MCF 10A (cell line): ENCODE measurements around the gene LATS2. TPM values are rescaled to one million over a fixed set of nuclear protein-coding genes. Genes with fewer than 3 reads are reported as not detected.
"Not testable (repeated sequence)": the region's sequence is repeated elsewhere in the genome, so short reads cannot be mapped to it uniquely, and the experiment has no call there.

ENCODE experiments used
- BruUV-seq: library from RNA; stranded (reverse); fragments of 400-500 nt; replicated peaks from 2 replicates; lab custom pipeline; 2021; lab: Mats Ljungman, UMichigan
- CTCF ChIA-PET: fragments of 300-600 bp; sonication (Branson Sonifier 250); formaldehyde crosslinking; extraction: SDS; loops from one replicate; lab custom pipeline; 2021; ENCODE audit warnings: antibody characterized with exemption, inconsistent platforms; lab: Yijun Ruan, JAX
- POLR2A ChIA-PET: fragments of 300-600, 350-650 bp; sonication (Branson Sonifier 250); formaldehyde crosslinking; extraction: SDS; loops from one replicate; lab custom pipeline; 2020; ENCODE audit warnings: antibody characterized with exemption, inconsistent platforms; lab: Yijun Ruan, JAX
- DNase-seq: peaks from one replicate; pipeline ENCODE4 v3.0.0-alpha.2; 2018; ENCODE audit not compliant: unreplicated experiment
- H3K27ac Mint-ChIP-seq: one replicate; pipeline ENCODE4 v1.8.0; 2022; ENCODE audit warnings: mild to moderate bottlenecking, low read depth, mixed read lengths; ENCODE audit not compliant: unreplicated experiment
- H3K27me3 Mint-ChIP-seq: one replicate; pipeline ENCODE4 v1.8.0; 2022; ENCODE audit warnings: mixed read lengths; ENCODE audit not compliant: insufficient read depth, unreplicated experiment
- H3K36me3 Mint-ChIP-seq: one replicate; pipeline ENCODE4 v1.8.0; 2022; ENCODE audit warnings: mild to moderate bottlenecking, moderate library complexity, mixed read lengths; ENCODE audit not compliant: insufficient read depth, unreplicated experiment
- H3K4me1 Mint-ChIP-seq: one replicate; pipeline ENCODE4 v1.8.0; 2022; ENCODE audit warnings: mixed read lengths; ENCODE audit not compliant: insufficient read depth, unreplicated experiment
- H3K4me3 Mint-ChIP-seq: one replicate; pipeline ENCODE4 v1.8.0; 2022; ENCODE audit warnings: mild to moderate bottlenecking, moderate library complexity, mixed read lengths; ENCODE audit not compliant: unreplicated experiment
- H3K9me3 Mint-ChIP-seq: one replicate; pipeline ENCODE4 v1.8.0; 2022; ENCODE audit warnings: mixed read lengths; ENCODE audit not compliant: unreplicated experiment
- intact Hi-C: fragments of 100-400 bp; cut with micrococcal nuclease; formaldehyde crosslinking; loops from 2 replicates; pipeline ENCODE4 v1.14.1; 2022
- total RNA-seq: library from RNA; stranded (reverse); gene quantifications from 2 replicates; pipeline ENCODE4 v1.2.3, GENCODE V29; 2022
- TF ChIP-seq, protein P1 (sequence below): fragments of 200-600 bp; IDR thresholded peaks from one replicate; pipeline ENCODE4 v1.8.0; 2022; ENCODE audit warnings: antibody characterized with exemption, mild to moderate bottlenecking; ENCODE audit not compliant: unreplicated experiment

The LATS2 gene
- total RNA-seq, 1 experiment from 2014 or later = 32.3 TPM

DNA sequence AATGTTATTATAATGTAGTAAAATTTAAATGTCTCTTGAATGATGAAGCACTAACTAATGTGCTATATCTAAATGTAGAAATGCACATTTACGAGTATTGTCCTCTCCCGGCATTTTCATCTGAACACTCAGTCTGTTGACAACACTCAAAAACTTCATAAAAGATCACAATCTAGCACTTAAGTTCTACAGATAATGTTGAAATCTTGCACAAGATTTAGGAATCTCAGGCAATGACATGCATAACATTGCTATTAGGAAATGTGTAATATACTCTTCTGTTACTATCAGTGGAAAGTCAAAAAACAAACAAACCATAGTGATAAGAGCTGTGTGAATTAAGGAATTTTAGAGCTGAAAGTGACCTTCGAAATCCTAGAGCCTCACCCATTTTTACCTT is 121.3 kb downstream of the LATS2 start:
- no peak overlapping the region for H3K4me3 Mint-ChIP-seq
- no peak for DNase-seq
- H3K27ac Mint-ChIP-seq = peak overlapping the region; percentile 63
- no peaks in the 10 kb centered on the region for H3K36me3 Mint-ChIP-seq
- no peaks in the 10 kb centered on the region for H3K9me3 Mint-ChIP-seq
- CTCF ChIA-PET = interaction anchor here (0.6 to 1.7 kb wide), 5 partner anchors 17 to 1796 kb away, joined by 3 to 4 read pairs (median 3); no protein-coding TSS in a partner anchor
- TF ChIP-seq, protein P1, sequence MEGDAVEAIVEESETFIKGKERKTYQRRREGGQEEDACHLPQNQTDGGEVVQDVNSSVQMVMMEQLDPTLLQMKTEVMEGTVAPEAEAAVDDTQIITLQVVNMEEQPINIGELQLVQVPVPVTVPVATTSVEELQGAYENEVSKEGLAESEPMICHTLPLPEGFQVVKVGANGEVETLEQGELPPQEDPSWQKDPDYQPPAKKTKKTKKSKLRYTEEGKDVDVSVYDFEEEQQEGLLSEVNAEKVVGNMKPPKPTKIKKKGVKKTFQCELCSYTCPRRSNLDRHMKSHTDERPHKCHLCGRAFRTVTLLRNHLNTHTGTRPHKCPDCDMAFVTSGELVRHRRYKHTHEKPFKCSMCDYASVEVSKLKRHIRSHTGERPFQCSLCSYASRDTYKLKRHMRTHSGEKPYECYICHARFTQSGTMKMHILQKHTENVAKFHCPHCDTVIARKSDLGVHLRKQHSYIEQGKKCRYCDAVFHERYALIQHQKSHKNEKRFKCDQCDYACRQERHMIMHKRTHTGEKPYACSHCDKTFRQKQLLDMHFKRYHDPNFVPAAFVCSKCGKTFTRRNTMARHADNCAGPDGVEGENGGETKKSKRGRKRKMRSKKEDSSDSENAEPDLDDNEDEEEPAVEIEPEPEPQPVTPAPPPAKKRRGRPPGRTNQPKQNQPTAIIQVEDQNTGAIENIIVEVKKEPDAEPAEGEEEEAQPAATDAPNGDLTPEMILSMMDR = no peak
- no peaks in the 10 kb centered on the region for H3K27me3 Mint-ChIP-seq
- POLR2A ChIA-PET = interaction anchor here (1.0 to 1.4 kb wide), 2 partner anchors 38 to 237 kb away, joined by 4 to 8 read pairs; partner anchors contain the start of genes MRPL57, SKA3 and XPO4
- peaks cover 12% of the 10 kb centered on the region for H3K4me1 Mint-ChIP-seq
- intact Hi-C loops = loop anchor here (5.0 kb wide), 1 partner anchor 1857 kb away; no protein-coding TSS in a partner anchor
- BruUV-seq = no TSS peak

DNA sequence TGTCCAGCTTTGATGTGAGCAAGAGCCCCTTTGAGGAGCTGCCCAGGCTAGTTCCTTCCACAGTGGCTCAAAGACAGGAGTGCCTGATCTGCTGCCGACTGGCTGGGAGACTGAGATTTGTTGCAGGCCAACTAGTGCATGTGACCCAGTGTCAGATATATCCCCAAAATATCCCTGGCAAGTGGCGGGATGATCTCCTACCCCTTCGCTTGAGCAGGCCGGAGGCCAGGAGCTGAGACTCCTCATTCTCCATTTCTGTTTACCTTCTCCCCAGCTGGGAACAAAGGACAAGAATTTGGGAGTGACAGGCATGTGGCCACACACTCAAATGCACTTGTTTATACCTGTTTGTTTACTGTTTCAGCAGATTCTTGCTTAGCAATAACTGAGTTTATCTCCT is 121.7 kb downstream of the LATS2 start:
- no peaks in the 10 kb centered on the region for H3K27me3 Mint-ChIP-seq
- H3K36me3 Mint-ChIP-seq = no peaks in the 10 kb centered on the region
- no TSS peak for BruUV-seq
- H3K27ac Mint-ChIP-seq = peak overlapping the region; percentile 63
- ChIA-PET POLR2A (interaction anchor here (1.0 to 1.4 kb wide), 2 partner anchors 38 to 237 kb away, joined by 4 to 8 read pairs; partner anchors contain the start of genes MRPL57, SKA3 and XPO4), CTCF (interaction anchor here (0.8 to 1.7 kb wide), 3 partner anchors 17 to 358 kb away, joined by 3 to 4 read pairs (median 3); no protein-coding TSS in a partner anchor)
- peaks cover 12% of the 10 kb centered on the region for H3K4me1 Mint-ChIP-seq
- H3K4me3 Mint-ChIP-seq = no peak overlapping the region
- intact Hi-C loops = loop anchor here (5.0 kb wide), 1 partner anchor 1858 kb away; no protein-coding TSS in a partner anchor
- DNase-seq = no peak
- no peaks in the 10 kb centered on the region for H3K9me3 Mint-ChIP-seq
- TF ChIP-seq, protein P1 = no peak

DNA sequence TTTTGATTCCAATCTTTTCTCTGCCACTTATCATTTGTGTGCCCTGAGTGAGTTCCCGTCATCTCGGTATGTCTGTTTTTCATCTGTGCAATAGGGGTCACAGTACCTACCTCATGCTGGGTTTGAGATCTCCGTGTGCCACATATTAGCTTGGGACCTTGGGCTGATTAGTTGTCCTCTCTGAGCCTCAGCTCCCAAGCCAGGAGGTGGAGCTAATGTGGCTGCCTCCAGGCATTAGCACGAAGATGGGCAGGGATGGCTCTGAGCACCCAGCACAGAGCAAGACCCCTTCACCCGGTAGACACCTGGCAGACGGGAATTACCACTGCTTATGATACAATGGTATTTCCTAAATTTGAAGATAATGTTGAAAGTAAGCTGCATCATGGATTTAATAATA is 123.1 kb downstream of the LATS2 start:
- ChIA-PET POLR2A (interaction anchor here (1.2 kb wide), 1 partner anchor 22 kb away, joined by 3 read pairs; no protein-coding TSS in a partner anchor), CTCF (interaction anchor here (0.9 to 1.4 kb wide), 2 partner anchors 13 to 15 kb away, joined by 3 to 4 read pairs; no protein-coding TSS in a partner anchor)
- no peak overlapping the region for H3K4me3 Mint-ChIP-seq
- H3K27me3 Mint-ChIP-seq = no peaks in the 10 kb centered on the region
- no peaks in the 10 kb centered on the region for H3K36me3 Mint-ChIP-seq
- DNase-seq = no peak
- TF ChIP-seq, protein P1 = no peak
- H3K27ac Mint-ChIP-seq = no peak overlapping the region
- no peaks in the 10 kb centered on the region for H3K9me3 Mint-ChIP-seq
- H3K4me1 Mint-ChIP-seq = peaks cover 7% of the 10 kb centered on the region
- intact Hi-C loops = no loop called here
- no TSS peak for BruUV-seq

DNA sequence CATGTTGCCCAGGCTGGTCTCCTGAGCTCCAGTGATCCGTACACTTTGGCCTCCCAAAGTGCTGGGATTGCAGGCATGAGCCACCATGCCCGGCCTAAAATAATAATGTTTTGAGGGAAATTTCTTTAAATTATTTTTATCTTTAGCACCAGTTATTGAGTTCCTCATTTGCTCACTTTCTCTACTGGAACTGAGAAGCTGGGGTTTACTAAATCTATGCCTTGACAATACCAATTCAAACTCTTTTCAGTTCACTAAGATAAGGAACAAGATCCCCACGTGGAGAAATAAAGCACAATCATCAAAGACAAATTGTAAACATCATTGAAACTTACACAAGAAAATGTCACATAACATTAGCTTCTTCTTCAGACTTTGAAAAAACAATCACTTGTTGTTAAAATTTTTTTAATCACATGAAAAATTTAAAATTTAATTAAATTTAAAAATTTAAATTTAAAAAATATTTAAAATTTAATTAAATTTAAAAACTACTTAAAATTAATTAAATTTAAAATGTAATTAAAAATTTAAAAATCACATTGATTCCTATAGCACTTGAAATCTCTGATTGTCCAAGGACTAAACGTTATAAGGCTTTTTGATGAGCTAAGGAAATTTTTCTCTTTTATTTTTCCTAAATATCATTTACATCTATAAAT is 133.7 kb downstream of the LATS2 start:
- TF ChIP-seq, protein P1 = no peak
- intact Hi-C loops = loop anchor here (5.0 kb wide), 2 partner anchors 100 to 730 kb away; no protein-coding TSS in a partner anchor
- CTCF ChIA-PET = interaction anchor here (0.7 to 5.6 kb wide), 5 partner anchors 26 to 730 kb away, joined by 4 to 76 read pairs (median 5); partner anchors contain the start of gene XPO4
- POLR2A ChIA-PET = interaction anchor here (2.1 kb wide), 1 partner anchor 26 kb away, joined by 11 read pairs; the partner anchor contains the start of gene XPO4
- BruUV-seq = no TSS peak
- no peak overlapping the region for H3K27ac Mint-ChIP-seq
- H3K4me3 Mint-ChIP-seq = no peak overlapping the region
- H3K27me3 Mint-ChIP-seq = no peaks in the 10 kb centered on the region
- H3K4me1 Mint-ChIP-seq = no peaks in the 10 kb centered on the region
- H3K36me3 Mint-ChIP-seq = no peaks in the 10 kb centered on the region
- no peak for DNase-seq
- no peaks in the 10 kb centered on the region for H3K9me3 Mint-ChIP-seq

DNA sequence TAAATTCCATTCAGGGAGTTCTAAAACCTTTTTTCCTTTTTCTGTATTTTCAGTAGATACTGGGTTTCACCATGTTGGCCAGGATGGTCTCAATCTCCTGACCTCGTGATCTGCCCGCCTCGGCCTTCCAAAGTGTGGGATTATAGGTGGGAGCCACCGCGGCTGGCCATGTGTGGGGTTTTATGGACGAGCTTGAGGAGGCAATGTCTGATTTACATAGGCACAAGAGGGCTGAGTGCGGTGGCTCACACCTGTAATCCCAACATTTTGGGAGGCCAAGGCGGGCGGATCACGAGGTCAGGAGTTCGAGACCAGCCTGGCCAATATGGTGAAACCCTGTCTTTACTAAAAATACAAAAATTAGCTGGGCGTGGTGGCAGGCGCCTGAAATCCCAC is 136.0 kb downstream of the LATS2 start:
- not testable (repeated sequence) for H3K27me3 Mint-ChIP-seq, H3K4me3 Mint-ChIP-seq, H3K9me3 Mint-ChIP-seq, BruUV-seq, H3K27ac Mint-ChIP-seq, H3K36me3 Mint-ChIP-seq, H3K4me1 Mint-ChIP-seq, DNase-seq
- intact Hi-C loops = loop anchor here (1.0 to 5.0 kb wide), 5 partner anchors 98 to 743 kb away; no protein-coding TSS in a partner anchor
- ChIA-PET CTCF (interaction anchor here (0.5 to 5.6 kb wide), 26 partner anchors 8 to 998 kb away, joined by 3 to 76 read pairs (median 5); partner anchors contain the start of gene XPO4), POLR2A (interaction anchor here (0.9 to 1.9 kb wide), 3 partner anchors 14 to 431 kb away, joined by 3 to 9 read pairs (median 3); no protein-coding TSS in a partner anchor)
